K562 (cell line): ENCODE measurements around the gene PSD2. TPM values are rescaled to one million over a fixed set of nuclear protein-coding genes. Genes with fewer than 3 reads are reported as not detected.

Source experiments
- BRD9 ChIP-seq: fragments of 450-650 bp; IDR thresholded peaks from 2 replicates; pipeline ENCODE4 v1.6.1; 2018; ENCODE audit warnings: low read depth; ENCODE audit not compliant: partially characterized antibody
- COPS2 ChIP-seq: fragments of 450-650 bp; conservative IDR thresholded peaks from 2 replicates; pipeline ENCODE4 v1.6.1; 2016; ENCODE audit warnings: mild to moderate bottlenecking, moderate library complexity
- E2F1 ChIP-seq: sonication (generic); formaldehyde crosslinking; IDR thresholded peaks from 2 replicates; pipeline ENCODE4 v1.8.1; 2023; ENCODE audit warnings: mild to moderate bottlenecking, missing genetic modification reagents, moderate library complexity
- HMBOX1 ChIP-seq: sonication (generic); IDR thresholded peaks from 2 replicates; pipeline ENCODE4 v1.6.1; 2016
- MTA3 ChIP-seq: fragments of 450-650 bp; formaldehyde crosslinking; IDR thresholded peaks from 2 replicates; pipeline ENCODE4 v1.6.1; 2017; ENCODE audit warnings: mild to moderate bottlenecking, borderline replicate concordance
- POLR2AphosphoS5 ChIP-seq: IDR thresholded peaks from 2 replicates; pipeline ENCODE4 v1.6.1; 2011; ENCODE audit warnings: mild to moderate bottlenecking, low read depth, low read length, moderate library complexity; ENCODE audit not compliant: control insufficient read depth, insufficient read depth
- SFPQ ChIP-seq: fragments of 200-400 bp; formaldehyde crosslinking; IDR thresholded peaks from 2 replicates; pipeline ENCODE4 v1.6.1; 2017; ENCODE audit warnings: mild to moderate bottlenecking, low read depth, low read length, moderate library complexity
- TBL1XR1 ChIP-seq, 2 experiments: IDR thresholded peaks; 2 replicates each; pipeline ENCODE4 v1.6.1; 2012; ENCODE audit warnings: improper control_type of control experiment in 2 of 2, low read length in 2 of 2, mild to moderate bottlenecking in 1 of 2
- TBP ChIP-seq: optimal IDR thresholded peaks from 2 replicates; pipeline ENCODE3; 2011; ENCODE audit warnings: low read depth, low read length, improper control_type of control experiment
- ZNF143 ChIP-seq: sonication (generic); formaldehyde crosslinking; IDR thresholded peaks from 2 replicates; pipeline ENCODE4 v1.9.0; 2022; ENCODE audit warnings: mild to moderate bottlenecking, missing genetic modification reagents
- ZNF239 ChIP-seq: fragments of 250-450 bp; sonication (Bioruptor Pico); IDR thresholded peaks from 2 replicates; pipeline ENCODE4 v1.4.0; 2020; ENCODE audit warnings: mild to moderate bottlenecking
- ZNF407 ChIP-seq: fragments of 450-650 bp; IDR thresholded peaks from 2 replicates; pipeline ENCODE4 v1.6.1; 2016; ENCODE audit warnings: low read depth
- ZNF764 ChIP-seq: fragments of 250-450 bp; sonication (Bioruptor Pico); IDR thresholded peaks from 2 replicates; pipeline ENCODE4 v1.4.0; 2020; ENCODE audit warnings: low read depth, mild to moderate bottlenecking, moderate library complexity
- polyA plus RNA-seq, 8 experiments: library from polyadenylated mRNA; depleted of rRNA in 4 of 8; stranded (reverse) in 5 of 8; unstranded in 3 of 8; fragments of >200 nt; fragmentation: Nextera tagmentation in 2 of 8; fragmentation: Illumina TruSeq in 1 of 8; extraction: Ambion mirVana in 2 of 8; extraction: Trizol in 1 of 8; gene quantifications; 2 replicates each; pipeline versions ENCODE4 v1.2.1 to v1.2.3, GENCODE V29; 2011 to 2014; ENCODE audit warnings: inconsistent platforms in 1 of 8, missing spikeins in 1 of 8
- total RNA-seq, 7 experiments: library from RNA; depleted of rRNA in 6 of 7; stranded (reverse); fragments of >200 nt in 6 of 7; fragmentation: Illumina TruSeq in 2 of 7; extraction: Trizol in 2 of 7; gene quantifications; 2 replicates each; pipeline versions ENCODE4 v1.2.1 to v1.2.3, GENCODE V29; 2011 to 2021; ENCODE audit warnings: low replicate concordance in 1 of 7

The PSD2 gene
- total and polyA plus RNA-seq, 9 of the 15 experiments (the other 6 are each of a cell fraction or from before 2014, with no cell fraction given), result 0.01 to 0.09 (median 0.04) TPM; not detected in 4

GRCh38 chr5:139774980-139775661, 20.5 kb upstream of the PSD2 start (continued):
- no peak for TF ChIP-seq ZNF407
- no peak for TF ChIP-seq MTA3
- no peak for TF ChIP-seq ZNF764 (CRISPR knock-in tag)
- no peak for TF ChIP-seq E2F1 (CRISPR knock-in tag)
- no peak for TF ChIP-seq COPS2
- TF ChIP-seq TBP, result no peak
- peak; percentile 32; the same call in 1 of the 2 replicates for TF ChIP-seq POLR2AphosphoS5
- no peak for TF ChIP-seq SFPQ
- TF ChIP-seq ZNF143 (CRISPR knock-in tag), result no peak
- 0 out of 4 replicates have a peak, but pooled peaks of 1 of the 2 experiments have one; percentile 10 for TF ChIP-seq TBL1XR1 (IDR thresholded peaks at IDR 0.05; ENCODE audit: low read length in 2 of 2)
- TF ChIP-seq BRD9, result no peak
- no peak for TF ChIP-seq HMBOX1
- no peak for TF ChIP-seq ZNF239 (CRISPR knock-in tag)
